Astrocyte (in vitro differentiated cells and primary cell): ENCODE data around the gene PROX2. TPM values are rescaled to one million over a fixed set of nuclear protein-coding genes. Genes with fewer than 3 reads are reported as not detected.

Experiments
- DNase-seq: peaks from one replicate; pipeline ENCODE4 v3.0.0-alpha.2; 2010; ENCODE audit warnings: low read depth
- FAIRE-seq: peaks from 2 replicates; lab custom pipeline; 2011; peaks lifted over from hg19 to GRCh38; lab: Jason Lieb, UNC
- H2AFZ ChIP-seq: 2 replicates; pipeline ENCODE4 v1.6.0; 2012; ENCODE audit warnings: low read depth, low read length, inconsistent platforms
- H3K27ac ChIP-seq: 2 replicates; pipeline ENCODE4 v1.5.1; 2011; ENCODE audit warnings: low read depth, low read length, inconsistent platforms
- H3K27me3 ChIP-seq: 2 replicates; pipeline ENCODE4 v1.6.0; 2011; ENCODE audit warnings: low read length, inconsistent platforms; ENCODE audit not compliant: insufficient read depth
- H3K36me3 ChIP-seq: 2 replicates; pipeline ENCODE4 v1.5.1; 2011; ENCODE audit warnings: low read length, inconsistent platforms; ENCODE audit not compliant: insufficient read depth
- H3K4me1 ChIP-seq: 2 replicates; pipeline ENCODE4 v1.5.1; 2011; ENCODE audit warnings: low read length, inconsistent platforms; ENCODE audit not compliant: insufficient read depth
- H3K4me2 ChIP-seq: 2 replicates; pipeline ENCODE4 v1.6.0; 2012; ENCODE audit warnings: low read length, inconsistent platforms
- H3K4me3 ChIP-seq: 2 replicates; pipeline ENCODE4 v1.5.1; 2011; ENCODE audit warnings: low read depth, mild to moderate bottlenecking, low read length, inconsistent platforms; ENCODE audit not compliant: insufficient read depth
- H3K79me2 ChIP-seq: 2 replicates; pipeline ENCODE4 v1.6.0; 2012; ENCODE audit warnings: mild to moderate bottlenecking, low read length, inconsistent platforms; ENCODE audit not compliant: insufficient read depth
- H3K9ac ChIP-seq: 2 replicates; pipeline ENCODE4 v1.6.0; 2012; ENCODE audit warnings: mild to moderate bottlenecking, low read length, inconsistent platforms
- H3K9me3 ChIP-seq: 2 replicates; pipeline ENCODE4 v1.5.1; 2012; ENCODE audit warnings: low read depth, mild to moderate bottlenecking, low read length, inconsistent platforms; ENCODE audit not compliant: insufficient read depth
- H4K20me1 ChIP-seq: 2 replicates; pipeline ENCODE4 v1.6.0; 2012; ENCODE audit warnings: low read length, inconsistent platforms; ENCODE audit not compliant: insufficient read depth
- H3K27ac Mint-ChIP-seq: one replicate; pipeline ENCODE4 v1.8.0; 2021; ENCODE audit warnings: mild to moderate bottlenecking, mixed read lengths; ENCODE audit not compliant: unreplicated experiment
- H3K27me3 Mint-ChIP-seq: one replicate; pipeline ENCODE4 v1.8.0; 2021; ENCODE audit warnings: low read depth, mixed read lengths; ENCODE audit not compliant: unreplicated experiment
- H3K36me3 Mint-ChIP-seq: one replicate; pipeline ENCODE4 v1.8.0; 2021; ENCODE audit warnings: low read depth, mixed read lengths; ENCODE audit not compliant: unreplicated experiment
- H3K4me1 Mint-ChIP-seq: one replicate; pipeline ENCODE4 v1.8.0; 2021; ENCODE audit warnings: low read depth, mixed read lengths; ENCODE audit not compliant: unreplicated experiment
- H3K4me3 Mint-ChIP-seq: one replicate; pipeline ENCODE4 v1.8.0; 2021; ENCODE audit warnings: mild to moderate bottlenecking, moderate library complexity, mixed read lengths; ENCODE audit not compliant: unreplicated experiment
- H3K9me3 Mint-ChIP-seq: one replicate; pipeline ENCODE4 v1.8.0; 2021; ENCODE audit warnings: mild to moderate bottlenecking, mixed read lengths; ENCODE audit not compliant: unreplicated experiment
- EZH2 ChIP-seq: IDR thresholded peaks from 2 replicates; pipeline ENCODE4 v1.6.1; 2012; ENCODE audit warnings: mild to moderate bottlenecking, low read length, inconsistent platforms; ENCODE audit not compliant: insufficient read depth
- total RNA-seq: library from RNA; stranded (reverse); gene quantifications from 2 replicates; pipeline ENCODE4 v1.2.1, GENCODE V29; 2021
- TF ChIP-seq, protein P1 (sequence below): IDR thresholded peaks from 2 replicates; pipeline ENCODE4 v1.5.1; 2011; ENCODE audit warnings: low read depth, mild to moderate bottlenecking, inconsistent platforms, low read length, moderate library complexity; ENCODE audit not compliant: insufficient read depth

Gene PROX2
- total RNA-seq, 1 donor from 2014 or later: not detected

DNA sequence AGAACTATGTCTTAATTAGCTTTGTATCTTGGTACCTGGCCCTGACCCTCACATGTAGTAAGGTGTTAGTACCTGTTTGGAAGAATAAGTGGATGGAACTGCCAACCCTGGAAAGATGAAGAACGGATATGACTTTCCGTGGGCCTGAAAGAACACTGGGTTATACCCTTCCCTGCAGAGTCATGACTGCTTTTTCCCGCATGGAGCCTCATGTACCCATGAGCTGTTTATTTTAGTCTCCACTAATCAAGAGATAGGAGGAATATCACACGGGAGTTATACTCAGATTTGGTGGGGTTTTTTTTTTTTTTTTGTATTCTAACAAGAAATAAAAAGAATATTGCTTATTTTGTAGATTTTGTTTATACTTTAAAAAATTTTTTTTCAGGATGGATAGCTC is 21.7 kb upstream of the PROX2 start:
- H3K9ac ChIP-seq: no peak overlapping the region
- no peaks in the 10 kb centered on the region for H3K9me3 Mint-ChIP-seq
- no peaks in the 10 kb centered on the region for H3K9me3 ChIP-seq
- DNase-seq (no peak), FAIRE-seq (no peak)
- H3K27ac Mint-ChIP-seq: no peak overlapping the region
- no peak for TF ChIP-seq EZH2
- TF ChIP-seq, protein P1, sequence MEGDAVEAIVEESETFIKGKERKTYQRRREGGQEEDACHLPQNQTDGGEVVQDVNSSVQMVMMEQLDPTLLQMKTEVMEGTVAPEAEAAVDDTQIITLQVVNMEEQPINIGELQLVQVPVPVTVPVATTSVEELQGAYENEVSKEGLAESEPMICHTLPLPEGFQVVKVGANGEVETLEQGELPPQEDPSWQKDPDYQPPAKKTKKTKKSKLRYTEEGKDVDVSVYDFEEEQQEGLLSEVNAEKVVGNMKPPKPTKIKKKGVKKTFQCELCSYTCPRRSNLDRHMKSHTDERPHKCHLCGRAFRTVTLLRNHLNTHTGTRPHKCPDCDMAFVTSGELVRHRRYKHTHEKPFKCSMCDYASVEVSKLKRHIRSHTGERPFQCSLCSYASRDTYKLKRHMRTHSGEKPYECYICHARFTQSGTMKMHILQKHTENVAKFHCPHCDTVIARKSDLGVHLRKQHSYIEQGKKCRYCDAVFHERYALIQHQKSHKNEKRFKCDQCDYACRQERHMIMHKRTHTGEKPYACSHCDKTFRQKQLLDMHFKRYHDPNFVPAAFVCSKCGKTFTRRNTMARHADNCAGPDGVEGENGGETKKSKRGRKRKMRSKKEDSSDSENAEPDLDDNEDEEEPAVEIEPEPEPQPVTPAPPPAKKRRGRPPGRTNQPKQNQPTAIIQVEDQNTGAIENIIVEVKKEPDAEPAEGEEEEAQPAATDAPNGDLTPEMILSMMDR: no peak
- no peak overlapping the region for H3K4me3 Mint-ChIP-seq
- H3K27me3 ChIP-seq: no peaks in the 10 kb centered on the region
- H3K4me2 ChIP-seq: no peak overlapping the region
- no peak overlapping the region for H3K4me3 ChIP-seq
- no peaks in the 10 kb centered on the region for H3K4me1 ChIP-seq
- peaks cover 34% of the 10 kb centered on the region for H4K20me1 ChIP-seq
- H3K79me2 ChIP-seq: no peaks in the 10 kb centered on the region
- peaks cover 90% of the 10 kb centered on the region for H3K36me3 ChIP-seq
- no peak overlapping the region for H3K27ac ChIP-seq
- H3K4me1 Mint-ChIP-seq: no peaks in the 10 kb centered on the region
- no peaks in the 10 kb centered on the region for H3K27me3 Mint-ChIP-seq
- H2AFZ ChIP-seq: no peak overlapping the region
- peaks cover 36% of the 10 kb centered on the region for H3K36me3 Mint-ChIP-seq

DNA sequence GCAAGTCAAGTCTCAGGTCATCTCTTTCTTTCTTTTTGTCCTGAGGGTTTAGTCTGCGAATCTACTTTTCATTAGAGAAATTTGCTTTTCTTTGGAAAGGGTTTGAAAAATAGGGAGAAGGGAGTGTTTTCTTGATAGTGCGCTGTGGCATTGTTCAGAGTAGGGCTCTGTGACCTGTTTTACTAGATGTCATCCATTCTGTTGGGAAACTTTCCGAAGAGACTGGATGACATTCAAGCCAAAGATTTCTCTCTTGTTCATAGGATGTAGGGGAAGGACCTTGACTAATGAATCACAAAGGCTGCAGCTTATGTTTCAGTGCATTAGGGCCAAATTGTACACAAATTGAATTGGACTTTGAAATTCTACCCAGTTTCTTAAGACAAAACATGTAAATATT is 20.5 kb upstream of the PROX2 start:
- H3K4me1 Mint-ChIP-seq: peaks cover 4% of the 10 kb centered on the region
- H3K4me3 ChIP-seq: no peak overlapping the region
- peaks cover 88% of the 10 kb centered on the region for H3K36me3 ChIP-seq
- no peaks in the 10 kb centered on the region for H3K27me3 ChIP-seq
- DNase-seq (no peak), FAIRE-seq (no peak)
- no peaks in the 10 kb centered on the region for H3K79me2 ChIP-seq
- no peak overlapping the region for H3K4me2 ChIP-seq
- H3K27ac Mint-ChIP-seq: no peak overlapping the region
- peaks cover 47% of the 10 kb centered on the region for H4K20me1 ChIP-seq
- H3K4me3 Mint-ChIP-seq: no peak overlapping the region
- H3K27ac ChIP-seq: no peak overlapping the region
- H3K9ac ChIP-seq: no peak overlapping the region
- H3K9me3 Mint-ChIP-seq: no peaks in the 10 kb centered on the region
- H3K9me3 ChIP-seq: no peaks in the 10 kb centered on the region
- peaks cover 43% of the 10 kb centered on the region for H3K36me3 Mint-ChIP-seq
- H3K4me1 ChIP-seq: peaks cover 8% of the 10 kb centered on the region
- H3K27me3 Mint-ChIP-seq: no peaks in the 10 kb centered on the region
- H2AFZ ChIP-seq: no peak overlapping the region
- TF ChIP-seq EZH2: no peak
- TF ChIP-seq, protein P1: no peak

DNA sequence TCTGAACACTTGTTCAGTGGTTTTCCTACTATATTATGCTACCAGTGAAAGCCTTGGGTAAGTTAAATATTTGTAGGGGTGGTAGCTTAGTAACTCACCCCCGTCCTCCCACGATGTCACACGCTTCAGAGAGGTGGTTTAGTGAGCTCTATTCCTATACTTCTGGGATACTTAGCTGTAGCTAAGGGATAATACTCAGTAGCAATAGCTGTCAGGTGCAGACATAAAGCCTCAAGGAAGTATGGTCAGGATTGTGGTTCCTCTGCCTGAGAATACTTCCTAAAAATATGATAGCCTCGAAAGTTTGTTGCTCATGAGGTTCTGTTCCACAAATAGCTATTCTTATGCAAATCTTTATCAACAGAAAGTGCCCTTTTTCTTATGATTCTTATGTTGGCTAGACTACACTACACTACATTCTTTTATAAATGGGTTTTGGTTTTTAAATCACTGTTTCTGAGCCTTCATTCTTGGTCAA is 17.7 kb upstream of the PROX2 start:
- H3K27me3 Mint-ChIP-seq: no peaks in the 10 kb centered on the region
- Histone ChIP-seq H3K36me3 (peaks cover 78% of the 10 kb centered on the region), H3K79me2 (peaks cover 10% of the 10 kb centered on the region), H3K4me1 (peaks cover 15% of the 10 kb centered on the region), H4K20me1 (peaks cover 54% of the 10 kb centered on the region), H3K27ac (no peak overlapping the region), H3K9me3 (no peaks in the 10 kb centered on the region), H3K4me3 (no peak overlapping the region), H3K27me3 (no peaks in the 10 kb centered on the region), H3K4me2 (no peak overlapping the region), H2AFZ (no peak overlapping the region), H3K9ac (no peak overlapping the region)
- TF ChIP-seq EZH2: no peak
- TF ChIP-seq, protein P1: no peak
- H3K4me1 Mint-ChIP-seq: peaks cover 9% of the 10 kb centered on the region
- no peak for DNase-seq
- no peak overlapping the region for H3K27ac Mint-ChIP-seq
- no peak overlapping the region for H3K4me3 Mint-ChIP-seq
- no peak for FAIRE-seq
- H3K36me3 Mint-ChIP-seq: peaks cover 31% of the 10 kb centered on the region
- H3K9me3 Mint-ChIP-seq: no peaks in the 10 kb centered on the region
